A673 (cell line): ENCODE measurements around the gene C3orf20.

Experiments
- EZH2 ChIP-seq: fragments of 200-600 bp; sonication (generic); IDR thresholded peaks from 2 replicates; pipeline ENCODE4 v1.6.1; 2017; ENCODE audit warnings: borderline replicate concordance, low read depth, mild to moderate bottlenecking, mixed read lengths, antibody characterized with exemption, low read length; ENCODE audit not compliant: poor library complexity, severe bottlenecking
- TF ChIP-seq, protein P1 (sequence below): fragments of 300-800, 200-600 bp; sonication (generic); conservative IDR thresholded peaks from 2 replicates; pipeline ENCODE4 v1.5.1; 2017; ENCODE audit warnings: low read depth, mild to moderate bottlenecking, antibody characterized with exemption, low read length, moderate library complexity, mixed read lengths

DNA sequence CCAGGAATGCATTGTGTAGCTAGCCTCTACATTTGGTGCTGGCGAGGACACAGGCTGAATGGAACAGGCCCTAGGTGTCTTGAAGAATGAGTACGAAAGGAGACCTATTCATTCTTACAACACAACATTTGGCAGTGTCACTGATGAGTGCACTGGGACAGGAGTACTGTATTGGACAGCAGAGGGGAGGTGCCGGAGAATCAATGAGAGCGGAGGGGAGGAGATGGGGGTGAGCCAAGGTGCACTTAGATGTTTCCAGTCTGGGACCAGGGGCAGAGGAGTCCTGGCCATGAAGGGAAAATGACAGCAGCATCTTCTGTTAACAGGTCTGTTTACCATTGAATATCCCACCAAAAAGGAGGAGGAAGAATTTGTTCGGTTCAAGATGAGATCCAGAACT is 53.2 kb downstream of the C3orf20 start:
- TF ChIP-seq, protein P1, sequence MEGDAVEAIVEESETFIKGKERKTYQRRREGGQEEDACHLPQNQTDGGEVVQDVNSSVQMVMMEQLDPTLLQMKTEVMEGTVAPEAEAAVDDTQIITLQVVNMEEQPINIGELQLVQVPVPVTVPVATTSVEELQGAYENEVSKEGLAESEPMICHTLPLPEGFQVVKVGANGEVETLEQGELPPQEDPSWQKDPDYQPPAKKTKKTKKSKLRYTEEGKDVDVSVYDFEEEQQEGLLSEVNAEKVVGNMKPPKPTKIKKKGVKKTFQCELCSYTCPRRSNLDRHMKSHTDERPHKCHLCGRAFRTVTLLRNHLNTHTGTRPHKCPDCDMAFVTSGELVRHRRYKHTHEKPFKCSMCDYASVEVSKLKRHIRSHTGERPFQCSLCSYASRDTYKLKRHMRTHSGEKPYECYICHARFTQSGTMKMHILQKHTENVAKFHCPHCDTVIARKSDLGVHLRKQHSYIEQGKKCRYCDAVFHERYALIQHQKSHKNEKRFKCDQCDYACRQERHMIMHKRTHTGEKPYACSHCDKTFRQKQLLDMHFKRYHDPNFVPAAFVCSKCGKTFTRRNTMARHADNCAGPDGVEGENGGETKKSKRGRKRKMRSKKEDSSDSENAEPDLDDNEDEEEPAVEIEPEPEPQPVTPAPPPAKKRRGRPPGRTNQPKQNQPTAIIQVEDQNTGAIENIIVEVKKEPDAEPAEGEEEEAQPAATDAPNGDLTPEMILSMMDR, result no peak
- no peak for TF ChIP-seq EZH2
